Fibroblast of pulmonary artery (primary cell): ENCODE results near the gene SYT7.

ENCODE experiments used
- DNase-seq: peaks from one replicate; pipeline ENCODE4 v3.0.0-alpha.2; 2010; ENCODE audit warnings: low read depth
- H3K4me3 ChIP-seq: replicated peaks from 2 replicates; pipeline ENCODE4 v1.5.1; 2011; ENCODE audit warnings: low read depth, mild to moderate bottlenecking, control low read depth, low read length, moderate library complexity
- CTCF ChIP-seq: IDR thresholded peaks from 2 replicates; pipeline ENCODE4 v1.5.1; 2011; ENCODE audit warnings: mild to moderate bottlenecking, control low read depth, low read length, inconsistent platforms; ENCODE audit errors: missing control alignments

The SYT7 gene

GRCh38 chr11:61533039-61533375 is 47.9 kb downstream of the SYT7 start:
- no peak for TF ChIP-seq CTCF
- no peak for DNase-seq

GRCh38 chr11:61532134-61533038 is 48.5 kb downstream of the SYT7 start:
- no peak overlapping the region for H3K4me3 ChIP-seq
- peak; percentile 94 for TF ChIP-seq CTCF
- peak; percentile 29 for DNase-seq

More at GRCh38 chr11:61533039-61533375, 47.9 kb downstream of the SYT7 start:
- no peak overlapping the region for H3K4me3 ChIP-seq

- no peak overlapping the region for H3K4me3 ChIP-seq
- no peak for TF ChIP-seq CTCF
- no peak for DNase-seq
These were observed 49.8 kb downstream of the SYT7 start for GRCh38 chr11:61531044-61531443.

GRCh38 chr11:61529537-61530225 is 51.2 kb downstream of the SYT7 start:
- TF ChIP-seq CTCF: no peak
- no peak for DNase-seq
- no peak overlapping the region for H3K4me3 ChIP-seq

GRCh38 chr11:61528114-61528513 is 52.8 kb downstream of the SYT7 start:
- no peak for DNase-seq
- no peak overlapping the region for H3K4me3 ChIP-seq
- no peak for TF ChIP-seq CTCF

GRCh38 chr11:61526956-61527731 is 53.7 kb downstream of the SYT7 start:
- TF ChIP-seq CTCF: no peak
- DNase-seq: no peak
- no peak overlapping the region for H3K4me3 ChIP-seq
